ENCODE measurements around the gene C11orf24. TPM values are rescaled to one million over a fixed set of nuclear protein-coding genes. Genes with fewer than 3 reads are reported as not detected.

Gene C11orf24
- 50.1 TPM for total RNA-seq

- ATAC-seq (peak; percentile 88), DNase-seq (ENCODE audit: low spot score) (peak; percentile 96)
These were observed at the start of gene C11orf24 for GRCh38 chr11:68271781-68272608. Gene C11orf24, minus strand, starts transcription at chr11:68271973. Its CDS starts 8,206 bp downstream, at chr11:68263767.

GRCh38 chr11:68317147-68317785, 45.5 kb upstream of the C11orf24 start:
- DNase-seq (ENCODE audit: low spot score) = no peak
- ATAC-seq = no peak

- ATAC-seq (peak; percentile 79), DNase-seq (ENCODE audit: low spot score) (peak; percentile 91)
These were observed 43.6 kb upstream of the C11orf24 start for GRCh38 chr11:68315171-68315920.

GRCh38 chr11:68314203-68315170, 42.7 kb upstream of the C11orf24 start:
- DNase-seq (ENCODE audit: low spot score) (no peak), ATAC-seq (peak; percentile 20)

GRCh38 chr11:68313574-68314202, 41.9 kb upstream of the C11orf24 start:
- ATAC-seq (no peak), DNase-seq (ENCODE audit: low spot score) (no peak)

- ATAC-seq (peak; percentile 14), DNase-seq (ENCODE audit: low spot score) (peak; percentile 60)
These were observed 41.2 kb upstream of the C11orf24 start for GRCh38 chr11:68312780-68313573.

- peak; percentile 24 for ATAC-seq
These were observed 40.5 kb upstream of the C11orf24 start, which contains the start of gene LRP5 for GRCh38 chr11:68312117-68312779. Gene LRP5, plus strand, starts transcription at chr11:68312591. Its CDS starts 124 bp downstream, at chr11:68312715.

GRCh38 chr11:68311160-68312116, 39.7 kb upstream of the C11orf24 start:
- no peak for ATAC-seq

More at GRCh38 chr11:68312117-68312779, 40.5 kb upstream of the C11orf24 start, which contains the start of gene LRP5:
- peak; percentile 62 for DNase-seq (ENCODE audit: low spot score)

GRCh38 chr11:68309621-68310185, 37.9 kb upstream of the C11orf24 start:
- ATAC-seq = no peak
- DNase-seq (ENCODE audit: low spot score) = no peak

More at GRCh38 chr11:68311160-68312116, 39.7 kb upstream of the C11orf24 start:
- DNase-seq (ENCODE audit: low spot score) = no peak

GRCh38 chr11:68308068-68308467, 36.3 kb upstream of the C11orf24 start:
- ATAC-seq (no peak), DNase-seq (ENCODE audit: low spot score) (no peak)

- ATAC-seq = no peak
- no peak for DNase-seq (ENCODE audit: low spot score)
These were observed 34.9 kb upstream of the C11orf24 start for GRCh38 chr11:68306636-68307035.

- no peak for ATAC-seq
- no peak for DNase-seq (ENCODE audit: low spot score)
These were observed 32.4 kb upstream of the C11orf24 start for GRCh38 chr11:68303982-68304780.

- no peak for DNase-seq (ENCODE audit: low spot score)
- ATAC-seq = no peak
These were observed 31.3 kb upstream of the C11orf24 start for GRCh38 chr11:68303083-68303482.

- DNase-seq (ENCODE audit: low spot score) (no peak), ATAC-seq (no peak)
These were observed 30.9 kb upstream of the C11orf24 start for GRCh38 chr11:68302670-68303069.

- ATAC-seq = no peak
- DNase-seq (ENCODE audit: low spot score) = no peak
These were observed 30.5 kb upstream of the C11orf24 start for GRCh38 chr11:68302256-68302655.
